K562 (cell line): Measurements from ENCODE around the gene GALE. TPM values are rescaled to one million over a fixed set of nuclear protein-coding genes. Genes with fewer than 3 reads are reported as not detected.

Experiments
- ASH1L ChIP-seq: fragments of 450-650 bp; IDR thresholded peaks from 2 replicates; pipeline ENCODE4 v1.6.1; 2018; ENCODE audit warnings: borderline replicate concordance, mild to moderate bottlenecking, low read depth; ENCODE audit not compliant: partially characterized antibody
- CCNT2 ChIP-seq: IDR thresholded peaks from 2 replicates; pipeline ENCODE4 v1.6.1; 2011; ENCODE audit warnings: borderline replicate concordance, low read depth, mild to moderate bottlenecking, moderate library complexity, mixed read lengths, low read length; ENCODE audit not compliant: insufficient read length; ENCODE audit errors: extremely low read depth
- FOXA1 ChIP-seq: fragments of 450-650 bp; IDR thresholded peaks from 2 replicates; pipeline ENCODE4 v1.6.1; 2016; ENCODE audit warnings: mild to moderate bottlenecking, borderline replicate concordance
- MYC ChIP-seq, 2 experiments: fragments of 250-450 bp in 1 of 2; sonication (Bioruptor Pico) in 1 of 2; IDR thresholded peaks; 2 replicates each; pipeline versions ENCODE4 v1.5.1 to v1.6.1; 2012 to 2021; ENCODE audit warnings: low read depth in 2 of 2, borderline replicate concordance in 1 of 2, improper control_type of control experiment in 1 of 2, low read length in 1 of 2, mild to moderate bottlenecking in 1 of 2, moderate library complexity in 1 of 2
- NFE2 ChIP-seq: IDR thresholded peaks from 2 replicates; pipeline ENCODE4 v1.6.1; 2014; ENCODE audit warnings: antibody characterized with exemption, low read depth
- SRF ChIP-seq, 2 experiments: fragments of 250-450, 450-650 bp in 1 of 2; sonication (Bioruptor Pico) in 1 of 2; sonication (generic) in 1 of 2; formaldehyde crosslinking; IDR thresholded peaks; 2 replicates each; pipeline versions ENCODE4 v1.5.0 to v1.5.1; 2020 to 2022; ENCODE audit warnings: mild to moderate bottlenecking in 1 of 2, missing genetic modification reagents in 1 of 2
- ZFP36 ChIP-seq: fragments of 150-350 bp; IDR thresholded peaks from 2 replicates; pipeline ENCODE4 v1.6.1; 2018; ENCODE audit warnings: low read length, low read depth; ENCODE audit not compliant: partially characterized antibody
- ZNF133 ChIP-seq: fragments of 250-450 bp; sonication (Bioruptor Pico); IDR thresholded peaks from 2 replicates; pipeline ENCODE4 v1.4.0; 2020; ENCODE audit warnings: mild to moderate bottlenecking
- ZNF384 ChIP-seq: IDR thresholded peaks from 2 replicates; pipeline ENCODE4 v1.6.1; 2012; ENCODE audit warnings: low read depth, low read length, improper control_type of control experiment
- polyA plus RNA-seq, 8 experiments: library from polyadenylated mRNA; depleted of rRNA in 4 of 8; stranded (reverse) in 5 of 8; unstranded in 3 of 8; fragments of >200 nt; fragmentation: Nextera tagmentation in 2 of 8; fragmentation: Illumina TruSeq in 1 of 8; extraction: Ambion mirVana in 2 of 8; extraction: Trizol in 1 of 8; gene quantifications; 2 replicates each; pipeline versions ENCODE4 v1.2.1 to v1.2.3, GENCODE V29; 2011 to 2014; ENCODE audit warnings: inconsistent platforms in 1 of 8, missing spikeins in 1 of 8
- total RNA-seq, 7 experiments: library from RNA; depleted of rRNA in 6 of 7; stranded (reverse); fragments of >200 nt in 6 of 7; fragmentation: Illumina TruSeq in 2 of 7; extraction: Trizol in 2 of 7; gene quantifications; 2 replicates each; pipeline versions ENCODE4 v1.2.1 to v1.2.3, GENCODE V29; 2011 to 2021; ENCODE audit warnings: low replicate concordance in 1 of 7
- TF ChIP-seq, protein P1 (sequence below): fragments of 250-450 bp; sonication (Bioruptor Pico); IDR thresholded peaks from 2 replicates; pipeline ENCODE4 v1.5.0; 2021
- TF ChIP-seq, protein P2 (sequence below): fragments of 450-650 bp; IDR thresholded peaks from 2 replicates; pipeline ENCODE4 v1.6.1; 2016; ENCODE audit warnings: antibody characterized with exemption
- TF ChIP-seq, protein P3 (sequence below): IDR thresholded peaks from 2 replicates; pipeline ENCODE4 v1.6.1; 2011; ENCODE audit warnings: borderline replicate concordance, low read depth, mild to moderate bottlenecking, moderate library complexity, low read length; ENCODE audit not compliant: insufficient read depth, poor library complexity, severe bottlenecking
- TF ChIP-seq, protein P4 (sequence below): fragments of 200-400 bp; formaldehyde crosslinking; IDR thresholded peaks from 2 replicates; pipeline ENCODE4 v1.6.1; 2017; ENCODE audit warnings: mild to moderate bottlenecking, low read depth, low read length, moderate library complexity
- TF ChIP-seq, protein P5 (sequence below): fragments of 150-350 bp; IDR thresholded peaks from 2 replicates; pipeline ENCODE4 v1.6.1; 2014; ENCODE audit warnings: low read depth, mild to moderate bottlenecking, low read length, borderline replicate concordance

GALE gene
- total and polyA plus RNA-seq, 9 of the 15 experiments (the other 6 are each of a cell fraction or from before 2014, with no cell fraction given): 8.4 to 139 (median 88.3) TPM

DNA sequence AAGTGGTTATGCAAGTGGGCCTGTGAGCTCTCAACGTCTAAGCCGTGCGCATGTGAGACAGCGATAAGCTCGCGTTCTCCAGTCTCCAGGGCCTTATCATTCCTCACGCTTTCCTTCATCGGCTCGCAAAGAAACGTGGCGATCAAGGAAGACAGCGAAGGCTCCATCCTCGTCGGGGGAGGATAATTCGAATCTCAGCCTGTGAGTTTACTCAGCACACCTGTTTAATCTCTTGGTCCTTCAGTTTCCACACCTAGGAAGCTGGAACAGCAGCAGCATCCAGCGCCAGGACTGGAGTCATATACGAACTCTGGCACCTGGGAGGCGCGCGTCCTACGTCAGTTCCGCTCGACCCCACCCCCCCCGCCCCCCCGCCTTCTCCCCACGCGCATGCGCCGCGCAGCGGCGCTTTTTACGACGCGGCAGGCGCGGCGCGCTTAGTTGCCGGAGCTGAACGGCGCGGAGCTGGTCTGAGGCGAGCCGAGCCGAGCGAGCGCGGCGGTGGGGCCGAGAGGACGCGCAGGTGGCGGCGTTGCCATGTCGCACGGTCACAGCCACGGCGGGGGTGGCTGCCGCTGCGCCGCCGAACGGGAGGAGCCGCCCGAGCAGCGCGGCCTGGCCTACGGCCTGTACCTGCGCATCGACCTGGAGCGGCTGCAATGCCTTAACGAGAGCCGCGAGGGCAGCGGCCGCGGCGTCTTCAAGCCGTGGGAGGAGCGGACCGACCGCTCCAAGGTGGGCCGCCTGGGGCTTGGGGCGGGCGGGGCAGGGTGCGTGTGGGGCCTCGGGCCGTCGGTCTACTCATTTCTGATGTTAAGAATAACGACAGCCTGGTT is 22.4 kb downstream of the GALE start, which contains the start of gene PITHD1 (continued):
- TF ChIP-seq, protein P1, sequence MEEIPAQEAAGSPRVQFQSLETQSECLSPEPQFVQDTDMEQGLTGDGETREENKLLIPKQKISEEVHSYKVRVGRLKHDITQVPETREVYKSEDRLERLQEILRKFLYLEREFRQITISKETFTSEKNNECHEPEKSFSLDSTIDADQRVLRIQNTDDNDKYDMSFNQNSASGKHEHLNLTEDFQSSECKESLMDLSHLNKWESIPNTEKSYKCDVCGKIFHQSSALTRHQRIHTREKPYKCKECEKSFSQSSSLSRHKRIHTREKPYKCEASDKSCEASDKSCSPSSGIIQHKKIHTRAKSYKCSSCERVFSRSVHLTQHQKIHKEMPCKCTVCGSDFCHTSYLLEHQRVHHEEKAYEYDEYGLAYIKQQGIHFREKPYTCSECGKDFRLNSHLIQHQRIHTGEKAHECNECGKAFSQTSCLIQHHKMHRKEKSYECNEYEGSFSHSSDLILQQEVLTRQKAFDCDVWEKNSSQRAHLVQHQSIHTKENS (CRISPR knock-in tag): no peak
- TF ChIP-seq, protein P2, sequence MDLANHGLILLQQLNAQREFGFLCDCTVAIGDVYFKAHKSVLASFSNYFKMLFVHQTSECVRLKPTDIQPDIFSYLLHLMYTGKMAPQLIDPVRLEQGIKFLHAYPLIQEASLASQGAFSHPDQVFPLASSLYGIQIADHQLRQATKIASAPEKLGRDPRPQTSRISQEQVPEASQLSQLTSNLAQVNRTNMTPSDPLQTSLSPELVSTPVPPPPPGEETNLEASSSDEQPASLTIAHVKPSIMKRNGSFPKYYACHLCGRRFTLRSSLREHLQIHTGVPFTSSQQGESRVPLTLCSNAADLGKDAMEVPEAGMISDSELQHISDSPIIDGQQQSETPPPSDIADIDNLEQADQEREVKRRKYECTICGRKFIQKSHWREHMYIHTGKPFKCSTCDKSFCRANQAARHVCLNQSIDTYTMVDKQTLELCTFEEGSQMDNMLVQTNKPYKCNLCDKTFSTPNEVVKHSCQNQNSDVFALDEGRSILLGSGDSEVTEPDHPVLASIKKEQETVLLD: no peak; the same call in 1 of the 2 replicates
- TF ChIP-seq, protein P3, sequence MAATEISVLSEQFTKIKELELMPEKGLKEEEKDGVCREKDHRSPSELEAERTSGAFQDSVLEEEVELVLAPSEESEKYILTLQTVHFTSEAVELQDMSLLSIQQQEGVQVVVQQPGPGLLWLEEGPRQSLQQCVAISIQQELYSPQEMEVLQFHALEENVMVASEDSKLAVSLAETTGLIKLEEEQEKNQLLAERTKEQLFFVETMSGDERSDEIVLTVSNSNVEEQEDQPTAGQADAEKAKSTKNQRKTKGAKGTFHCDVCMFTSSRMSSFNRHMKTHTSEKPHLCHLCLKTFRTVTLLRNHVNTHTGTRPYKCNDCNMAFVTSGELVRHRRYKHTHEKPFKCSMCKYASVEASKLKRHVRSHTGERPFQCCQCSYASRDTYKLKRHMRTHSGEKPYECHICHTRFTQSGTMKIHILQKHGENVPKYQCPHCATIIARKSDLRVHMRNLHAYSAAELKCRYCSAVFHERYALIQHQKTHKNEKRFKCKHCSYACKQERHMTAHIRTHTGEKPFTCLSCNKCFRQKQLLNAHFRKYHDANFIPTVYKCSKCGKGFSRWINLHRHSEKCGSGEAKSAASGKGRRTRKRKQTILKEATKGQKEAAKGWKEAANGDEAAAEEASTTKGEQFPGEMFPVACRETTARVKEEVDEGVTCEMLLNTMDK: no peak
- TF ChIP-seq ZFP36: no peak
- TF ChIP-seq ZNF384: no peak
- TF ChIP-seq, protein P4, sequence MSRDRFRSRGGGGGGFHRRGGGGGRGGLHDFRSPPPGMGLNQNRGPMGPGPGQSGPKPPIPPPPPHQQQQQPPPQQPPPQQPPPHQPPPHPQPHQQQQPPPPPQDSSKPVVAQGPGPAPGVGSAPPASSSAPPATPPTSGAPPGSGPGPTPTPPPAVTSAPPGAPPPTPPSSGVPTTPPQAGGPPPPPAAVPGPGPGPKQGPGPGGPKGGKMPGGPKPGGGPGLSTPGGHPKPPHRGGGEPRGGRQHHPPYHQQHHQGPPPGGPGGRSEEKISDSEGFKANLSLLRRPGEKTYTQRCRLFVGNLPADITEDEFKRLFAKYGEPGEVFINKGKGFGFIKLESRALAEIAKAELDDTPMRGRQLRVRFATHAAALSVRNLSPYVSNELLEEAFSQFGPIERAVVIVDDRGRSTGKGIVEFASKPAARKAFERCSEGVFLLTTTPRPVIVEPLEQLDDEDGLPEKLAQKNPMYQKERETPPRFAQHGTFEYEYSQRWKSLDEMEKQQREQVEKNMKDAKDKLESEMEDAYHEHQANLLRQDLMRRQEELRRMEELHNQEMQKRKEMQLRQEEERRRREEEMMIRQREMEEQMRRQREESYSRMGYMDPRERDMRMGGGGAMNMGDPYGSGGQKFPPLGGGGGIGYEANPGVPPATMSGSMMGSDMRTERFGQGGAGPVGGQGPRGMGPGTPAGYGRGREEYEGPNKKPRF: no peak
- peak; percentile 98 for TF ChIP-seq MYC (IDR thresholded peaks at IDR 0.05; ENCODE audit: low read depth, low read length)
- no peak; the same call in 1 of the 2 replicates for TF ChIP-seq MYC (CRISPR knock-in tag; IDR thresholded peaks at IDR 0.05; ENCODE audit: borderline replicate concordance, low read depth)
- TF ChIP-seq, protein P5, sequence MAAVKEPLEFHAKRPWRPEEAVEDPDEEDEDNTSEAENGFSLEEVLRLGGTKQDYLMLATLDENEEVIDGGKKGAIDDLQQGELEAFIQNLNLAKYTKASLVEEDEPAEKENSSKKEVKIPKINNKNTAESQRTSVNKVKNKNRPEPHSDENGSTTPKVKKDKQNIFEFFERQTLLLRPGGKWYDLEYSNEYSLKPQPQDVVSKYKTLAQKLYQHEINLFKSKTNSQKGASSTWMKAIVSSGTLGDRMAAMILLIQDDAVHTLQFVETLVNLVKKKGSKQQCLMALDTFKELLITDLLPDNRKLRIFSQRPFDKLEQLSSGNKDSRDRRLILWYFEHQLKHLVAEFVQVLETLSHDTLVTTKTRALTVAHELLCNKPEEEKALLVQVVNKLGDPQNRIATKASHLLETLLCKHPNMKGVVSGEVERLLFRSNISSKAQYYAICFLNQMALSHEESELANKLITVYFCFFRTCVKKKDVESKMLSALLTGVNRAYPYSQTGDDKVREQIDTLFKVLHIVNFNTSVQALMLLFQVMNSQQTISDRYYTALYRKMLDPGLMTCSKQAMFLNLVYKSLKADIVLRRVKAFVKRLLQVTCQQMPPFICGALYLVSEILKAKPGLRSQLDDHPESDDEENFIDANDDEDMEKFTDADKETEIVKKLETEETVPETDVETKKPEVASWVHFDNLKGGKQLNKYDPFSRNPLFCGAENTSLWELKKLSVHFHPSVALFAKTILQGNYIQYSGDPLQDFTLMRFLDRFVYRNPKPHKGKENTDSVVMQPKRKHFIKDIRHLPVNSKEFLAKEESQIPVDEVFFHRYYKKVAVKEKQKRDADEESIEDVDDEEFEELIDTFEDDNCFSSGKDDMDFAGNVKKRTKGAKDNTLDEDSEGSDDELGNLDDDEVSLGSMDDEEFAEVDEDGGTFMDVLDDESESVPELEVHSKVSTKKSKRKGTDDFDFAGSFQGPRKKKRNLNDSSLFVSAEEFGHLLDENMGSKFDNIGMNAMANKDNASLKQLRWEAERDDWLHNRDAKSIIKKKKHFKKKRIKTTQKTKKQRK: no peak
- peak; percentile 28 for TF ChIP-seq CCNT2
- TF ChIP-seq FOXA1: no peak
- TF ChIP-seq NFE2: peak; percentile 30; the same call in 1 of the 2 replicates
- TF ChIP-seq ASH1L: no peak
- TF ChIP-seq SRF (CRISPR knock-in tag; IDR thresholded peaks at IDR 0.05): peak in 1 of 2 experiments; percentile 32; a peak in 1 of 4 replicates
- no peak for TF ChIP-seq ZNF133 (CRISPR knock-in tag)
